Stimulated activated CD4-positive, alpha-beta T cell treated with anti-CD3 and anti-CD28 coated beads, Interleukin-12 subunit alpha, Interleukin-12 subunit beta, amount 100 ng/mL, for 24 hours (primary cell): Measurements from ENCODE around the gene SF3B3.
A peak's percentile ranks its signal among the peaks of the same experiment; 100 is the strongest.
"Not testable (repeated sequence)": the region's sequence is repeated elsewhere in the genome, so short reads cannot be mapped to it uniquely, and the experiment has no call there.

Experiments
- DNase-seq, 2 experiments: peaks; one replicate each; pipeline ENCODE4 v3.0.0-alpha.2; 2020; ENCODE audit warnings: low read depth in 2 of 2

Gene SF3B3

DNA sequence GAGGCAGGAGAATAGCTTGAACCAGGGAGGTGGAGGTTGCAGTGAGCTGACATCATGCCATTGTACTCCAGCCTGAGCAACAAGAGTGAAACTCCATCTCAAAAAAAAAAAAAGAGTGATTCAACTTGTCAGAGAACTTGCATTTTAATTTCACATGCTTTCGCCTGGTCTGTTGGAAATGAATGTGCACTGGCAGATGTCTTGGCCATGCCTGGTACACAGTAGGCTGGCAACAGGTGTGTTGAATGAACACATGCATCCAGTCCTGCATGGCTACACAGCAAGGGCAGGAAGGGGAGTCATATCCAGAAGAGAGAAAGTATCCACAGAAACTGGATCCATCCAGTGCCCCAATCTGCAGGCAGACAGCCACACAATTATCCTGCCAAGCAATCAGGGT is 11.8 kb upstream of the SF3B3 start:
- DNase-seq = no peak

DNA sequence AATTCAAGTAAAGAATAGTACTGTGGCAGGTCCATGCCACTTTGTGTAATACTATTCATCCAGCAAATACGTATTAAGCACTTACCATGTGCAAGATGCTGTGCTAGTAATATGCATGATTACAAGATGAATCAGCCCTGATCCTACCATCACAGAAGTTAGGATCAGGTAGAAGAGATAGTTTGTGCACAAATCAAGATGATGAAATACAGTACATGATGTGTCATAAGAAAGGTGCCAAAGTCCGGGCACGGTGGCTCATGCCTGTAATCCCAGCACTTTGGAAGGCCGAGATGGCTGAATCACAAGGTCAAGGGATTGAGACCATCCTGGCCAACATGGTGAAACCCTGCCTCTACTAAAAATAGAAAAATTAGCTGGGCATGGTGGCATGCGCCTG is 11.2 kb upstream of the SF3B3 start:
- DNase-seq = no peak

DNA sequence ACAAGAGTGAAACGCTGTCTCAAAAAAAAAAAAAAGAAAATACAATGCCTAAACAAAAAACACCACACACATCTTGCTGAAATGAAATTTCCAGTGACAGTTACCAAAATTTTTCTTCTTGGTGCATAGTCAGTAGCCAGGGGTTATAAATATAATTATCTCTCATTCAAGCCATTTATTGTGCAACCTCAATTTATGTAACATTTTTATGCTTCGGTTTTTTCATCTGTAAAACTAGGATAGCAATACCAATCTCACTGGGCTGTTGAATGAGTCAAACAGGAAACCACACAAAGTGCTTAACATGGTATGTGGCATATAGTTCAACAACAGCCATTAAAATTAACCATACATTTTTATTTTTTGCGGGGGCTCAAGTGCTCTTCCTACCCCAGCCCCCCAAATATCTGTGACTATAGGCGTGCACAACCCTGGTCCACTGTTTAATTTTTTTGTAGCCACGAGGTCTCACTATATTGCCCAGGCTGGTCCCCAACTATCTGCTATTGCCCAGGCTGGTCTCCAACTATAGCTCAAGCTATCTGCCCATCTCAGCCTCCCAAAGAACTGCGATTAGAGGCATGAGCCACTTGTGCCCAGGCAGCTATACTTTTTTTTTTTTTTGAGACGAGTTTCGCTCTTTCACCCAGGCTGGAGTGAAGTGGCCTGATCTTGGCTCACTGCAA is 2.9 kb upstream of the SF3B3 start:
- DNase-seq = no peak

DNA sequence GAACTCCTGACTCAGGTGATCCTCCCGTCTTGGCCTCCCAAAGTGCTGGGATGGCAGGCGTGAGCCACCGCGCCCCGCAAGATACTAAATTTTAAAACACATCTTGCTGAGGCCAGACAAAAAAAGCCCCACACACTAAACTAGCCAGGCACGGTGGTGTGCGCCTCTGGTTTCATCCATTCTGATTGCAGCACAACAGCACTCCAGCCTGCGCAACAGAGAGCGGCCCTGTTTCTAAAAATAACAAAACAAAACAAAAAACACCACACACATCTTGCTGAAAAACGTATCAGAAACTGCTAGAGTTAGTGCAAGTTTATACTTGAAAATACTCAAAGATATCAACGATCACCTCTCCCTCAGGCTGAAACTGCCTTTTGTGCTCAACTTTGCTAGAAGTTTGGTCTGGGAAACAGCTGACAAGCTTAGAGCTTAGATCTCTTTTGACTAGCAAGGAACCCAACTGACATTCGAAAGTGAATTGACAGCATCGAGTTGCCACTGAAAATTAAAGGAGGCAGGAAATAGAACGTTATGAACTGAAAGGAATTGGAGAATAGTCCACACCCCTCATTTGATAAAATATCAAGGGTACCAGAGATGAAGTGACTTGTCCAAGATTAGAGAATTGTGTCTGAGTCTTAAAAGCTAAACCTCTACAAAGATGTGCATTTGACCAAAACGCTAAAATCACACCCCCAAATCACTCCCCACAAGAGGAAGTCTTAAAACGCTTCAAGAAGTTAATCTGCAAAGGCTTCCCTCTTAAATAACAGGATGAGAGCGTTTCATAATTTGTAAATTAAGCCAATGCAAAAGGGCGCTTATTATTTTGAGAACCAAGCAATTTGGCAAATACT is 1.2 kb upstream of the SF3B3 start:
- no peak for DNase-seq

DNA sequence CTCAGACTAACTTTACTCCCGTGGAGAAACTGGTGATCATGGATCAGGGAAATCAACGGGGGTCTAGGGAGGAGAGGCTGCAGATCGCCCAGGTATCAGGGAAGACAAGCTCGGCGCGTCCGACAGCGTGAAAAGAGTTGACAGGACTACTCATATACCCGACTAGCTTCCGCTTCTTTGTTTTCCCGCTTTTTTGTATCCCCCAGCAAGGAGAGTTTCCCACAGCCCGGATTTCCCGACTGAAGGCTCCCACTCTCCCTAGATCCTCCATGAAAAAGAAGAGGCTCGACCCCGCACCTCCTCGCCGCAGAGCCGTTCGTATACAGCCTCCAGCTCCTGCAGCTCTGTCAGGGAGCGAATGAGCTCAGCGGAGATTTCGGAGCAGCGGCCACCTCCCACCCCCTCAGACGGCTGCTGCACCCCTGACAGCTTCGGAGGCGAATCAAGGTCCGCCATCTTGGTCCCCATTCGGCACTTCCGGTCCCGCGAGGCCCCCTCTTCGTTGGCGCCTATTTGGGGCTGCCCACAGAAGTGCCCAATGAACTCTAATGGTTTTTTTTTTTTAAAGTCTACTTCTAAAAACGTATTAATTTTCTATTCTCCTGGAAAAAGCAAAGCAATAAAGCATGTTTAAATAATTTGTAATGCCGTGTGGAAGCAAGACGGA is 407 bp upstream of the SF3B3 start, which contains the start of gene COG4:
Gene COG4 (minus strand): TSS at position 479 of the 667 bp plus-strand sequence. CDS start 11 bp downstream, at position 468.
- peak; percentile 83 to 89 for DNase-seq

DNA sequence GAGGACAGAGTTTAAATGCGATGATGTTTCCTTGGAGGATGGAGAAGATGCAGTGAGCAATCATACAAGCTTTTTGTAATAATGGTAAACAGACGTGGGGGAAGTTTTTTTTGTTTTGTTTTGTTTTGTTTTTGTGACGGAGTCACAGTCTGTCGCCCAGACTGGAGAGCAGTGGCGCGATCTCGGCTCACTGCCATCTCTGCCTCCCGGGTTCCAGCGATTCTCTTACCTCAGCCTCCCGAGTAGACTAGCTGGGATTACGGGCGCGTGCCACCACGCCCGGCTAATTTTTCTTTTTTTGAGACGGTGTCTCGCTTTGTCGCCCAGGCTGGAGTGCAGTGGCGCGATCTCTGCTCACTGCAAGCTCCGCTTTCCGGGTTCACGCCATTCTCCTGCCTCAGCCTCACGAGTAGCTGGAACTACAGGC is 796 bp downstream of the SF3B3 start:
- DNase-seq = not testable (repeated sequence)

DNA sequence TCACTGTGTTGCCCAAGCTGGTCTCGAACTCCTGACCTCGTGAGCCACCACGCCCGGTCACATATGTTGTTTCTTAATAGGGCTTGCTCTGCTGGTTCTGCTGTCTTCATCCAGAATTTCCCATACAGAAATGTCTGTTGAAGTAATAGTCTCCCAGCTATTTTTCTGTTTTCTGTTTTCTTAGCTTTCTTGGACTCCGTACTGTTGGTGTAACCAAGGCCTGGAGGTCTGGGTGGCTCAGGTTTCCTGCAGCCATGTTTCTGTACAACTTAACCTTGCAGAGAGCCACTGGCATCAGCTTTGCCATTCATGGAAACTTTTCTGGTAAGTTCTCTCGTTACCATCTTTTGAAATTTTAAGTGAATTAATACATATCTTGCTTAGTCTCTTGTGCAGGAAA is 2.8 kb downstream of the SF3B3 start:
- DNase-seq = no peak

DNA sequence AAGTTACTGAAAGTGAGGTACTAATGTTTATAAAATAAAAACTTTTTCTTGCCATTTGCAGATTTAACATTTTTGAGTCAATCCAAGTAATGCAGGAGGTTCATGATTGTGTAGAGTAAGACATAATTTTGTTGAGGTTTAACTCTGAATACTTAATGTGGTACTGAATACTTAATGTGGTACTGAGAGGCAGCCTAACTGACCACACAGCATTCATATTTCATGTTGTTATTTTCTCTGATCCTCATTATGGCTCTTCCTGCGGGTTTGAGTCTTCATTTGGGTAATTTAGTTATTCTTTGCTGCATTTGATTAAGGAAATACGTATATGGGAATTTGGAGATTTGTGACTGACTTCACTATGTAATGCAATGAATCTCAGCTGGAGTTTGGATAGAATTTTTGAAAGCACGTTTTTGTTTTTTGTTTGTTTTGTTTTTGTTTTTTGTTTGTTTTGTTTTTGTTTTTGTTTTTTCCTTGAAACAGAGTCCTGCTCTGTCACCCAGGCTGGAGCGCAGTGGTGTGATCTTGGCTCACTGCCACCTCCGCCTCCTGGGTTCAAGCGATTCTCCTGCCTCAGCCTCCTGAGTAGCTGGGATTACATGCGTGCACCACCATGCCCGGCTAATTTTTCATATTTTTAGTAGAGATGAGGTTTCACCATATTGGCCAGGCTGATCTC is 3.8 kb downstream of the SF3B3 start:
- no peak for DNase-seq

DNA sequence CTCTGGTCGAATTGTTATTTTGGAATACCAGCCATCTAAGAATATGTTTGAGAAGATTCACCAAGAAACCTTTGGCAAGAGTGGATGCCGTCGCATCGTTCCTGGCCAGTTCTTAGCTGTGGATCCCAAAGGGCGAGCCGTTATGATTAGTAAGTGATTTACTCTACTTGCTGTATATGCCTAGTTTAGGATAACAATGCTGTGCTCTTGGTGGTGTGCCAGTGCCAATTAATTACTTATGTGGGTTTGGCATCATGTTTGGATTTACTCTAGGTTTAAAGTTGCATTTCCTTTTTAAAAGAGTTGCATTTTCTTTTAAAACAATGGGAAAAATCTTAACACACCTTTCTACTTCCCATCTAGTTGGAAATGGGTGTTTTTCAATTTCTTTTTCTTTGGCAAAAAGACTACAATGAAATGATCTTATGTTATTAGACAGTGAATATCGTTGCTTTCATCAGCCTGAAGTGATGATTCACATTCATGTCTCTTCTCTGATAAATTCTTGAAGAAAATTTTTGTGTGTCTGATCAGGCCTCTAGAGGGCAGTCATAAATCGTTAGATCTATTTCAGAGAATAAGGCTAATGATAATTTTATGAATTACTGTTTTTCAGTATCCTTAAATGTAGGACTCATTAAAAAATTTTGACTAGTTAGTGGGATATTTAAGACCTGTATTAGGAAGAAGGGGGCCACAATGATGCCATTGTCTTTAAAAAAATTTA is 5.6 kb downstream of the SF3B3 start:
- DNase-seq = no peak

DNA sequence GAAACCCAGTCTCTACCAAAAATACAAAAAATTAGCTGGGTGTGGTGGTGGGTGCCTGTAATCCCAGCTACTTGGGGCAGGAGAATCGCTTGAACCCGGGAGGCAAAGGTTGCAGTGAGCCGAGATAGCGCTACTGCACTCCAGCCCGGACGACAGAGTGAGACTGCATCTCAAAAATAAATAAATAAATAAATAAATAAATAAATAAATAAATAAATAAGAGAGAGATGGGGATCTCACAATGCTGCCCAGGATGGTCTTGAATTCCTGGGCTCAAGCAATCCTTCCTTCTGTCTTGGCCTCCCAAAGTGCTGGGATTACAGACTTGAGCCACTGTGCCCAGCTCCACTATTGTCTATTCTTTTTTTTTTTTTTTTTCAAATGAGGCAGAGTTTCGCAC is 6.3 kb downstream of the SF3B3 start:
- not testable (repeated sequence) for DNase-seq

DNA sequence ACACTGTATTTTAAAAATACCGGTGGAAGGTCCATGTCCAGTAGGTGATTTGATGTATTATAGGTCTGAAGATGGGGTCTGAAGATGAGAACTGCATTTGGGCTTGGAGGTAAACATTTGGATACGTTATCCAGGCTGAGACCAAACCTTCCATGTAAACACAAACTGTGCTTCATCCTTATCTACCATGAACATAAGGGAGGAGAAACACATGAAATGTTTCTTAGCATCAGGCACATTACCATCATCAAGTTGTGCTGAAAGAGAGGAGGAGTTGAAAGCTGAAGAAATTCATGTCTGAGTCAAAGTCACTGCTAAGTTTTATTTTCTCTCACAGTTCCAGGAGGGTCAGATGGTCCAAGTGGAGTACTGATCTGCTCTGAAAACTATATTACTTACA is 11.4 kb downstream of the SF3B3 start:
- no peak for DNase-seq

DNA sequence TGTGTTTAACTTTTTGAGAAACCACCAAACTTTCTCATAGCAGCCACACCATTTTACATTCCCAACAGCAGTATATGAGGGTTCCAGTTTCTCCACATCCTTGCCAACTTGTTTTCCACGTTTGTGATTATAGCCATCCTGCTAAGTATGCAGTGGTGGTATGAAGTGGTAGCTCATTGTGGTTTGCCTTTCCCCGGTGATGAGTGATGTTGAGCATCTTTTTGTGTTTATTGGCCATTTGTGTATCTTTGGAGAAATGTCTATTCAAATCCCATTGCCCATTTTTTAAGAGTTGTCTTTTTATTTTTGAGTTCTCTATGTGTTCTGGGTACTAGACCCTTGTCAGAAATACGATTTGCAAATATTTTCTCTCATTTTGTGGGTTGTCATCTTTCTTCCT is 17.4 kb downstream of the SF3B3 start:
- no peak for DNase-seq

DNA sequence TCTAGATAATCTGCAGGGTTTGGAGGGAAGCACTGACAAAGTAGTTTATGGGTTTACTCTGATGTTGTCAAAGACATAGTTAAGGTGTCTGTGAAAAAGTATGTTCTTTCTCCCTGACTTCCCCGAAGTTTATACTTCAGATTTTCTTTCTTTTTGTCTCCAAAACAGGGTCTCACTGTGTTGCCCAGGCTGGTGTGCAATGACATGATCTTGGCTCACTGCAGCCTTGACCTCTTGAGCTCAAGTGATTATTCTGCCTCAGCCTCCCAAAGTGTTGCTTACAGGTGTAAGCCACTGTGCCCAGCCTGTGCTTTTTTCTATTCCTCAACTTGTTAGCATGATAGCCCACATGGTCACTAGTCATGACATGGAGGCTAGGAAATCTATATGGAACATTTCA is 20.9 kb downstream of the SF3B3 start:
- DNase-seq = no peak

DNA sequence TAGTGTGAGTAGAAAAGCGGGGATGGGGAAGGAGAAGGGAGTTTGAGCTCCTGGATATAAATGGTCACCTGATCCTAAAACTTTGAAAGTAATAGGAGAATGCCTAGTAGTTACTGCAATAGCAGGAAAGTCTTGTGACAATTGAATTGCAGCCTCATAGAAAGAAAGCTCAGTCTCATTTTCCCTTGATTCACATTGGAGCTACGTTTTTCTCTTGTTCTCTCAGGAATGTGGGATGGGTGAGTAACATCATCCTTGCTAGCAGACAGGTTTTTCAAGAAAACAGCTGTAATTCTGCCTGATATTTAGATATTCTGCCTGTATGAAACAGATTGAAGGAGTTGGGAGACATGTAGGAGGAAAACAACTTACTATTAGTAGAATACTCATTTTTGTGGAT is 25.3 kb downstream of the SF3B3 start:
- no peak for DNase-seq

DNA sequence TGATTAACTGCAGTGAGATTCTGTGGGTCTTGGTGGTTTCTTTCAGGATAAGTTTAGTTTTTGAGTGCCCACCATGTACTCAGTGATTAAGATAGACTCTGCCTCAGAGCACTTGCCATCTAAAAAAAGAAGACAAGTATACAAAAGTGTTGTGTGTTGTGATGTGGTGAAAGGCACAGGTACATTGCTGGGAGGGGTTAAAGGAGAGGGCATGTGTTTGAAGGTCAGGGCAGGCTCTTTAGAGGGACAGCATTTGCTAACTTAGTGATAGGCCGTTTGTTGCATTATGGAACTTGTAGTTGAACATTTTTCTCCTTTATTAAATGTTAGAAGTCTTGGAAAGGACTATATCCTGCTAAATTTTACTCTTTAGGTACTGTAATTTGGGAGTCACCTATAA is 26.5 kb downstream of the SF3B3 start:
- DNase-seq = no peak

DNA sequence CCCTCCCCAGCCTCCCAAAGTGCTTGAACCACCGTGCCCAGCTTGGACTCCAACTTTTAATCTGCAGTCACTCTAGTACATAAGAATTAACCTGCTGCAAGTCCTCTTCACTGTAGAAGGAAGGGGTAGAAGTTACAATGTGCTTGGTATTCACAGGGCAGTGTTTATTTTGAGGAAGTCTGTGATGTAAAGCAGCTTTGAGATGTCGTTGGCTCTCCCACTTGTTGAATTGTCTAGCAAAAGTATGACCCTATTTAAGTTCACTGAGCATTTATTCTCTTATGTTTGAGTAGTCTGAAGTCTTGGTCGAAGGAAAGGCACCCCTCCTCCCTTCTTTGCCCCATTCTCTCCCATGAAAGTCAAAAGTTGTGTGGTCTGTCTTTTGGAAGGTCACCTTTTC is 28.2 kb downstream of the SF3B3 start:
- DNase-seq = no peak

DNA sequence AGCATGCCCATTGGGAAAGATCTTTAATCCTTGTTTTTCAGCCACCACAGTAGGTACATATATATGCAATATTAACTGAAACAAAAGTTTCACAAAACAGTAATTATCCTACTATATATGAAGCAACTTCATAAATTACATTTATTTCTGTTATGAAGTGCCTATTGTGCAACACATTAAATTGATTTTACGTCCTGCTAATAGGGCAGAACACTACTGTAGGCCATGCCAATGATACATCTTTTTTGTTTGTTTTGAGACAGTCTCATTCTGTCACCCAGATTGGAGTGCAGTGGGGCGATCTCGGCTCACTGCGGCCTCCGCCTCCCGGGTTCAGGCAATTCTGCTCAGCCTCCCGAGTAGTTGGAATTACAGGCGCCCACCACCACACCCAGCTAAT is 29.1 kb downstream of the SF3B3 start:
- DNase-seq = no peak

DNA sequence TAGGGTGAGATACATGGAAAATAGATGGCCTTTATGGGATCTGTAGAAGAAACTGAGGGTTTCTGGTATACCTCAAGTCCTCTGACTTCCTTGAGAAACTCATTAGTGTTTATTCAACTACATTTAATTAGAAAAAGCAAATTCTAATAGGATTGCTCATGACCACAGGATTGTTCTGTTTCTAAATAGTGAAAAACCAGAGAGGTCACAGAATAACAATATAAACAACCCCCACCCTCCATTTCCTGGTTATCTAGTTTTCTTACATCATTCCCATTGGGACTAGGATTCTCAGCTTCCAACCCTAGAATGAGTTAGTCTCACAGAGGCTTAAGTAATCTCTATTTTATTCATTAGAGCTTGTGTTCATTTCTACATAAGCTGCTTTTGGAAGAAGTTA is 30.0 kb downstream of the SF3B3 start:
- DNase-seq = no peak

DNA sequence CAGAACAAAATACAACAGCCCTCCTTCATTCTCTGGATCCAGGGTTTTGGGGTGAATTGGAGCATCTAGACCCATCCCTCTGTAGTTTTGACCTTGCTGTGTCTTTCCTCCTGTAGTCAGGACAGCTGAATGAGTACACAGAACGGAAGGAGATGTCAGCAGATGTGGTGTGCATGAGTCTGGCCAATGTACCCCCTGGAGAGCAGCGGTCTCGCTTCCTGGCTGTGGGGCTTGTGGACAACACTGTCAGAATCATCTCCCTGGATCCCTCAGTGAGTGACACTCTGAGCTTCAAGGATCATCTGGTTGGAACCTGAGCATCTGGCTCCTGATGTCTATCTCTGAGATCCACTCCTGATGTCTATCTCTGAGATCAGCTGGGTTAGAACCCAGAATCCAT is 32.4 kb downstream of the SF3B3 start:
- no peak for DNase-seq

DNA sequence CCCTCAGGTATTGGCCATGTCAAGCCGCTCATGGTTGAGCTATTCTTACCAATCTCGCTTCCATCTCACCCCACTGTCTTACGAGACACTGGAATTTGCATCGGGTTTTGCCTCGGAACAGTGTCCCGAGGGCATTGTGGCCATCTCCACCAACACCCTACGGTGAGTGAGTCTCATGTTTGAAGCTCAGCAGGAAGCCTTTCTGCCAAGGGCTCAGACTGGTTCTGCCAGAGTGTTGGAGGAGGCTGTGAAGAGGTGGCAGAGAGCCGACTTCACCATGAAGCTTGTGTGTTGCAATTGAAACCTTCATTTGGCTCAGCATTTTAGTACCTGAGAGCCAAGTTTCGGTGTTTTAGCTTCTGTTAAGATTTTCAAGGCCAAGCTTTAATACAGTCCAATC is 38.0 kb downstream of the SF3B3 start:
- no peak for DNase-seq

DNA sequence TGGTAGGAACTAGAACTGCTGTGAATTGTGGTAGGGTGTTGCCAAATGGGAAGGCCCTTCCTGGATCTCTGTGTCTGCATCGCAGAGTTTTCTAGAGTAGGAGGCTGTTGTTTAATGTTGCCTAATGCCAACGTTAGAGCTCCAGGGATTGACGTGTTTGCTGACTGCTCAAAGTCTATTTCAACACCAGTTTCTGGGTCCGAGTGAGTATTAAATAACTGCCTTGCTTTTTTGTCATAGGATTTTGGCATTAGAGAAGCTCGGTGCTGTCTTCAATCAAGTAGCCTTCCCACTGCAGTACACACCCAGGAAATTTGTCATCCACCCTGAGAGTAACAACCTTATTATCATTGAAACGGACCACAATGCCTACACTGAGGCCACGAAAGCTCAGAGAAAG is 40.0 kb downstream of the SF3B3 start:
- no peak for DNase-seq
